ENCODE data around the gene PDC. TPM values are rescaled to one million over a fixed set of nuclear protein-coding genes. Genes with fewer than 3 reads are reported as not detected.

The PDC gene
- total RNA-seq, 1 donor, result 0.43 TPM

DNA sequence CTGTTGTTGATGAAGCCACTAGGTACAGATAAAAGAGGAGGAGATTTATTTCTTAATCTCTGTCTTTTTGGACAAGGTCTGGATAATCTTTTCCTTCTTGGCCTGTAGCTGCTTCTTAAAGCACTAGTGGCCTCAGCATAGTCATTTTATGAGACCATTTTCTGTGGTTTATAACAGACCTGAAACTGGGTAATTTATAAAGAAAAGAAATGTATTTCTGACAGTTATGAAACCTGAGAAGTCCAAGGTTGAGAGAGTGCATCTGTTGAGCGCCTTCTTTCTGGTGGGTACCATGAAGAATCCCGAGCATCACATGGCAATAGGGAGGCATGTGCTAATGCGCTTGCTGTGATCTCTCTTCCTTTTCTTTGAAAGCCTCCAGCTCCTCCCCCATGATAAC, 36.7 kb upstream of the PDC start:
- DNase-seq (ENCODE audit: low read depth), result no peak
- H3K4me3 ChIP-seq (ENCODE audit: low read depth, low read length), result no peak overlapping the region
- TF ChIP-seq, protein P1, sequence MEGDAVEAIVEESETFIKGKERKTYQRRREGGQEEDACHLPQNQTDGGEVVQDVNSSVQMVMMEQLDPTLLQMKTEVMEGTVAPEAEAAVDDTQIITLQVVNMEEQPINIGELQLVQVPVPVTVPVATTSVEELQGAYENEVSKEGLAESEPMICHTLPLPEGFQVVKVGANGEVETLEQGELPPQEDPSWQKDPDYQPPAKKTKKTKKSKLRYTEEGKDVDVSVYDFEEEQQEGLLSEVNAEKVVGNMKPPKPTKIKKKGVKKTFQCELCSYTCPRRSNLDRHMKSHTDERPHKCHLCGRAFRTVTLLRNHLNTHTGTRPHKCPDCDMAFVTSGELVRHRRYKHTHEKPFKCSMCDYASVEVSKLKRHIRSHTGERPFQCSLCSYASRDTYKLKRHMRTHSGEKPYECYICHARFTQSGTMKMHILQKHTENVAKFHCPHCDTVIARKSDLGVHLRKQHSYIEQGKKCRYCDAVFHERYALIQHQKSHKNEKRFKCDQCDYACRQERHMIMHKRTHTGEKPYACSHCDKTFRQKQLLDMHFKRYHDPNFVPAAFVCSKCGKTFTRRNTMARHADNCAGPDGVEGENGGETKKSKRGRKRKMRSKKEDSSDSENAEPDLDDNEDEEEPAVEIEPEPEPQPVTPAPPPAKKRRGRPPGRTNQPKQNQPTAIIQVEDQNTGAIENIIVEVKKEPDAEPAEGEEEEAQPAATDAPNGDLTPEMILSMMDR (IDR thresholded peaks at IDR 0.05; ENCODE audit: insufficient read depth, low read depth, low read length), result no peak

DNA sequence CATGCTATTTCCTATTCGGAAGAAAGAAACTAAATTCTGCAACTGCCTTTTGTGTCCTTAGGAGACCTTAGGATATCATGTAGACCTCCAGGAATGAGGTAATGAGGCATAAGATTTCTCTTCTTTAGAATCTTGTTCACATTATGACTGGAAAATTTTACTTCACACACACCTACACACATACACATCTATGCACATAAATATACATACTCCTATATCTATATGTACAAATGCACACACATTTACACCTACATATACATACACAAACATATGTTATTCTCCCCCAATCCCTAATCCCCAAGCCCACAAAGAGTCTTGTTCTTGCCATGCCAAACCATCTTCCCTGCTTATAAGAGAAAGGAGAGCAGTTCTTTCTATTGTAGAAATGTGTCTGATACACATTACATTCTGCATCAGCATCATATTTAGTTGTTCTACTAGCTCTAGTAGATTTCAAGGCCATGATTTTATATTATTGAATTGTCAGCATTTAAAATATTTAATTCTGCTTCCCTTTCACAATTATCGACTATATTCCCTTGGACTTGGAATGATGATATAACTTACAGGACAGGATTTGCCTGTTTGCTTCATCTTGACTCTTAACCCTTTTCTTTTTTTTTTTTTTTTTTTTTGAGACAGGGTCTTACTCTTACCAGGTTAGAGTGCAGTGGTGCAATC, 35.4 kb upstream of the PDC start:
- TF ChIP-seq, protein P1 (IDR thresholded peaks at IDR 0.05; ENCODE audit: insufficient read depth, low read depth, low read length), result no peak
- H3K4me3 ChIP-seq (ENCODE audit: low read depth, low read length), result no peak overlapping the region
- DNase-seq (ENCODE audit: low read depth), result no peak

DNA sequence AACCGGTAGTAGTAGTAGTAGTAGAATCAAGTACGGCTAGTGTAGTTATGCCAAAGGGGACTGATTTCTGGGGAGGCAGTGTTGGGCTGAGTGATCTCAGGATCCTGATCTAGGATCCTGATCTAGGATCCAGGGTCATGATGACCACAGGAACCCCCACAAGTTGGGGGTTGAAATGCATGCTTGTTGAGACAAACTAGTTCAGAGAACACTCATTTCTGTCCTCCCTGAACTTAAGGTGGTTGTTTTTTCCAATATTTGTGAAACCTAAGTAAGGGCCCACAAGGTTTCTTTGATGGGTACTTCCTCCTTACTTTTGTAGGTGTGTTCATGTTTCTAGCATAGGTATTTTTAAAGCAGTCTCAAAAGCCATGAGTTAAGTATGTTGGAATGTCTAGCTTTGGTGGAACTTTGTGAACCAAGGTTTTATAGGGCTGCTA, 33.9 kb upstream of the PDC start:
- TF ChIP-seq, protein P1 (IDR thresholded peaks at IDR 0.05; ENCODE audit: insufficient read depth, low read depth, low read length), result no peak
- no peak overlapping the region for H3K4me3 ChIP-seq (ENCODE audit: low read depth, low read length)
- no peak for DNase-seq (ENCODE audit: low read depth)

DNA sequence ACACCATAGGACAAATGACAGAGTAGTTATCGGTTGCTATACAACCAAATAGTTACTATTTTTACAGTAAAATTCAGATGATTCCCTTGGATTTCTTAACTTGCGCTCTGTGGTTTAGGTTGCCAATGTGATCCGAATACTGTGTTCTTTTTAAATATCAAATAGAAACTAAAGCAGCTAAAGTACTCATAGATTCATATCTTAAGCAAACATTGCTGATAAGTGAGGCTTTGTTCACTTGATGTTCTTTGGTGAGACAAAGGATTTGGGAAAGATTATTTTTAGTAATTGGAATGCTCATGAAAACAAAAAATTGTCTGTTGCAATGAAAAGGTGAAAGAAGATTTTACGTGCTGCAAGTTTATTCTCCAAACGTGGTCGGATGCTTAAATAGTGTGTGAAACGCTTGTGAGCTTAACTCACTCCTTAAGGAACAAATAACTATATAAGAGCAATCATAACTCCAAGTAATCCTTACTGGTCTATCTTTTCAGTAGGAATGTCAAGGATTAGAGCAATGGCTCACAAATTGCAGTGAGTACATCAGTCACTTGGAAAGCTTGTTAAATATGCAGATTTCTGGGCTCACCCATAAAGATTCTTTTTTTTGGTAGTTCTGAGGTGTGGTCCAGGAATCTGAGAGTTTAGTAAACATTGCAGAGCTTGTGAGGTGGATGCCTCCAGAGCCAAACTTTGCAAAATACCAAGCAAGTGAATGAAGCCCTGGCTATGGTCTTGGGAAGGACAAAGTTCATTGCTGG, 31.8 kb upstream of the PDC start:
- peak overlapping the region; percentile 7 for H3K4me3 ChIP-seq (ENCODE audit: low read depth, low read length)
- TF ChIP-seq, protein P1 (IDR thresholded peaks at IDR 0.05; ENCODE audit: insufficient read depth, low read depth, low read length), result no peak
- DNase-seq (ENCODE audit: low read depth), result peak; percentile 27

DNA sequence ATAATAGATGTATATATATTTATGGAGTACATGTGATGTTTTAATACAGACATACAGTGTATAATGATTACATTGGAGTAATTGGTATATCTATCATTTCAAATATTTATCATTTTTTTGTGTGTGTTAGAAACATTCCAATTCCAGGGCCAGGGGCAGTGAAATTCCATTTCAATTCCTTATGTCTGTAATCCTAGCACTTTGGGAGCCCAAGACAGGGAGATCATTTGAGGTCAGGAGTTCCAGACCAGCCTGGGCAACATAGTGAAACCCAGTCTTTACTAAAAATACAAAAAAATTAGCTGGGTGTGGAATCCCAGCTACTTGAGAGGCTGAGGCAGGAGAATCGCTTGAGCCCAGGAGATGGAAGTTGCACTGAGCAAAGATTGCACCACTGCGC, 30.4 kb upstream of the PDC start:
- DNase-seq (ENCODE audit: low read depth), result no peak
- H3K4me3 ChIP-seq (ENCODE audit: low read depth, low read length), result no peak overlapping the region
- TF ChIP-seq, protein P1 (IDR thresholded peaks at IDR 0.05; ENCODE audit: insufficient read depth, low read depth, low read length), result no peak

DNA sequence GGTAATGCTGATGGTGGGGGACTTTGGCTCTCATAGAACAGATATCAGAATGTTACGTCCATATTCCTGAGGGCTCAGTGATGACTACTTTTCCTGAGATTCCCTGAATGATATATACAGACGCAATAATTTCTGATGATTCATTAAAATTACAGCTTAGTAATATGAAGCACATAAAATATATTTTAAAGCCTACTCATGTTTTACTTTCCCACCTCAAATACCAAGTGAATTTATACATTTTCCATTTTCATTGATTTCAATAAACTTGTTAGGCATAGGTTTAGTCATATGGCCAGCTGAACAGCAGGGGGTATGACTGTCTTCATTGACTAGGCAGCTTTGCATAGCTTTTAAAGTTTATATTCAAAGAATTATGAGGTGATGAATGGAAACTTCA, 26.2 kb upstream of the PDC start:
- DNase-seq (ENCODE audit: low read depth), result no peak
- no peak overlapping the region for H3K4me3 ChIP-seq (ENCODE audit: low read depth, low read length)
- TF ChIP-seq, protein P1 (IDR thresholded peaks at IDR 0.05; ENCODE audit: insufficient read depth, low read depth, low read length), result no peak

Data from fibroblast of villous mesenchyme (primary cell).